Measurements from ENCODE around the gene TRIM8. TPM values are rescaled to one million over a fixed set of nuclear protein-coding genes. Genes with fewer than 3 reads are reported as not detected.

The TRIM8 gene
- total RNA-seq, 6 experiments from 2014 or later = 34.7 to 99.8 (median 41.2) TPM

DNA sequence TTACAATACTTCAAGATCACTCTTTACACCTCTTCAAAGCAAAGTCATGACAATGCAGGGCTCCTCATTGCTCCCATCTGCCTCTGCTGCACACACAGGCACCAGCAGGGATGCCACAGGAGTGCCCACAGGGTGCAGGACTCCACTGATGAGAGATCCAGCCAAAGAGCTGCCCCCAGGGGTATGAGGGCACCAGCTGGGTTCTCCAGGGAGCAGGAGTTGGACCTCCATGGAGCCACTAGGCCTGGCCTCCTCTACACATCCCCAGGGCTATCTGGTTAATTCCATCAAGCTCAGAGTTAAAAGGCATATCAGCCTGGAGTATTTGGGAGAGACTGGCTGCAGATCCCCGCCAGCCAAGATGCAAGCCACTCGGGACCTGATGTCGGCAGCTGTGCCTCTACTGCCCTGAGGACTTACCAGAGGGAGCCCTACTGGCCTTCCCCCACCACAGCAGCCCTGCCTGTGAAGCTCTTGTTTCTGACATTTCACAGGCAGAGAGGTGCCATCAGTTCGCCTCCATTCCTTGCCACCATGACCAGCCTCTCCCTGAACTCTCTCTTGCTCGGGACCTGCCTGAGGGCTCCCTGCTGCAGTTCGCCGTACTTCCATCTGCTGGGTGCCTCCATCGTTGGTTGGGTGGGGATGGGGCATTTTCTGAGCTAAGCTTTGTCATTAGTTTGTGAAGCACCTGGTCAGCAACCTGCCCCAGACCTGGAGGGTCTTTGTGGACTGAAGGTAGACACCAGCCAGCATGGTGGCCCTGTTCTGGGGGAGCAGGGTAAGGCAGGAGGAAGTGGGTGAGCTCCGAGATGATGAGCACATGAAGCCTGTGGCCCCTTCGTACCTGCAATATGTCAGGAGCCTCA lies 12.5 kb upstream of the TRIM8 start:
- Histone ChIP-seq H3K9me3 (no peaks in the 10 kb centered on the region), H3K36me3 (no peaks in the 10 kb centered on the region), H3K27me3 (no peaks in the 10 kb centered on the region), H3K4me3 (no peak overlapping the region), H3K4me1 (peaks cover 0 to 24% (median 8%) of the 10 kb centered on the region in 4 donors), H3K27ac (peak overlapping the region in 2 of 3 donors; percentile 37 to 66)
- TF ChIP-seq, protein P1, sequence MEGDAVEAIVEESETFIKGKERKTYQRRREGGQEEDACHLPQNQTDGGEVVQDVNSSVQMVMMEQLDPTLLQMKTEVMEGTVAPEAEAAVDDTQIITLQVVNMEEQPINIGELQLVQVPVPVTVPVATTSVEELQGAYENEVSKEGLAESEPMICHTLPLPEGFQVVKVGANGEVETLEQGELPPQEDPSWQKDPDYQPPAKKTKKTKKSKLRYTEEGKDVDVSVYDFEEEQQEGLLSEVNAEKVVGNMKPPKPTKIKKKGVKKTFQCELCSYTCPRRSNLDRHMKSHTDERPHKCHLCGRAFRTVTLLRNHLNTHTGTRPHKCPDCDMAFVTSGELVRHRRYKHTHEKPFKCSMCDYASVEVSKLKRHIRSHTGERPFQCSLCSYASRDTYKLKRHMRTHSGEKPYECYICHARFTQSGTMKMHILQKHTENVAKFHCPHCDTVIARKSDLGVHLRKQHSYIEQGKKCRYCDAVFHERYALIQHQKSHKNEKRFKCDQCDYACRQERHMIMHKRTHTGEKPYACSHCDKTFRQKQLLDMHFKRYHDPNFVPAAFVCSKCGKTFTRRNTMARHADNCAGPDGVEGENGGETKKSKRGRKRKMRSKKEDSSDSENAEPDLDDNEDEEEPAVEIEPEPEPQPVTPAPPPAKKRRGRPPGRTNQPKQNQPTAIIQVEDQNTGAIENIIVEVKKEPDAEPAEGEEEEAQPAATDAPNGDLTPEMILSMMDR (IDR thresholded peaks at IDR 0.05) = no peak
- TF ChIP-seq POLR2A (IDR thresholded peaks at IDR 0.05) = no peak
- DNase-seq (peak in 1 of 3 donors; percentile 37), ATAC-seq (no peak)
- WGBS (ENCODE audit: insufficient coverage, low coverage, low lambda C conversion rate, missing lambda C conversion rate) = 94% methylated on average over 3 of the region's 10 CpGs
- intact Hi-C loops (cut with DNase I) = no loop called here

DNA sequence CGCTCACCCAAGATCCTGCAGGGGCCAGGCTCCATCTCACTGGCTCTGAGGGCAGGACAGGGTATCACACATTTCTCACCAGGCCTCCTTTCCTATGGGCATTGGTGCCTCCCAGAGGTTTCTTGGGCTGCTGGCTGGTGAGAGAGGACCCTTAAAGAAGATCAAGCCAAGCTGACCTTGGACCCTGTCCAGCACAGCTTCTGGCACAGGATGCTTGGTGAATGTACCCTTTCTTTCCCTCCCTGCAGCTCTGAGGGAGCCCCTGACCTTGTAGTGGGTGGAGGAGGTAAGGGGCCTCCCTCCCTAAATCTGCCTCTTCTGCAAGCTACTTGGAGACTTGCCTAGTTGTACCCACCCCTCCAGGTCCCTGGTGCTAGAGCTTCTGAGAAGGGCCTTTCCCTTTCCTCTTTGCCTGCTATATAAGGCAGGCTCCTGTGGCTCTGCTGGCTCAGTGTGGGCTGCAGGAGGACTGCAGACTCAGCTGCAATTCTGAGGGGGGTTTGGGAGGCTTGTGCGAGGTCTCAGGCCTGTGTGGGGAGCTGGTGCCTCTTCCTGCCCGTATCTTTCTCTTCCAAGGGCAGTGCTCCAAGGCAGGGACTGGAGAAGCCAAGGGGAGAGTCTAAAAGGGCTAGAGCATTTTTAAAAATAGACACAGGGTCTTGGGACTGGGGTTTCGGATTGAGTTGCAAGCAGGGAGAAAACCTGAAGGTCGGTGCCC lies 11.7 kb upstream of the TRIM8 start:
- peak; percentile 1 to 18 (median 4) for ATAC-seq
- H3K4me1 ChIP-seq = peaks cover 0 to 16% (median 5%) of the 10 kb centered on the region in 4 donors
- intact Hi-C loops (cut with DNase I) = no loop called here
- no peaks in the 10 kb centered on the region for H3K27me3 ChIP-seq
- peak overlapping the region in 2 of 3 donors; percentile 37 to 66 for H3K27ac ChIP-seq
- DNase-seq = peak in 1 of 3 donors; percentile 29
- H3K4me3 ChIP-seq = no peak overlapping the region
- 61% methylated on average over 3 of the region's 5 CpGs for WGBS (ENCODE audit: insufficient coverage, low coverage, low lambda C conversion rate, missing lambda C conversion rate)
- H3K36me3 ChIP-seq = no peaks in the 10 kb centered on the region
- H3K9me3 ChIP-seq = no peaks in the 10 kb centered on the region
- TF ChIP-seq, protein P1 (IDR thresholded peaks at IDR 0.05) = no peak
- no peak for TF ChIP-seq POLR2A (IDR thresholded peaks at IDR 0.05)

DNA sequence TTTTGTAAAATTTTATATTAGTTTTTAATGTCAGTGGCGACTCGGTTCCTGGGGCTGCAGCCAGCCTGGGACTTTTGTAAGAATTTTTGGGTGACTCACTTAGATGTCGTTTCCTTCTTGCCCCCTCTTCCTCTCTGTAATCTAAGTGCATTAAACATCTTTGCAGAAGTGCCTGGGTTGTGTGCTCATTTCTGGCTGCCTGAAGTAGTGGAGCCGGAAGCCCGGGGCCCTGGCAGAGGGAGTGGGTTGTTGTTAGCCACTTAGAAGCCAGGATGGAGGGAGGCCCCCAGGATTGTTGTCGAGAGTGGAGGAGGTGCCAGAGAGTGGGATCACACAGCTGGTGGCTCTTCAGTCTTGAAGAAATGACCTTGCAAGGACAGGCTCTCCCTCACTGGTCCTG lies 11.0 kb upstream of the TRIM8 start:
- H3K27me3 ChIP-seq = no peaks in the 10 kb centered on the region
- ATAC-seq (peak; percentile 49 to 68 (median 58)), DNase-seq (peak in 1 of 3 donors; percentile 56)
- no peak overlapping the region for H3K4me3 ChIP-seq
- TF ChIP-seq POLR2A (IDR thresholded peaks at IDR 0.05) = no peak
- TF ChIP-seq, protein P1 (IDR thresholded peaks at IDR 0.05) = no peak
- peak overlapping the region in 2 of 3 donors; percentile 37 to 59 for H3K27ac ChIP-seq
- peaks cover 0 to 9% (median 1%) of the 10 kb centered on the region in 4 donors for H3K4me1 ChIP-seq
- 55% methylated on average over 5 of the region's 6 CpGs for WGBS (ENCODE audit: insufficient coverage, low coverage, low lambda C conversion rate, missing lambda C conversion rate)
- H3K36me3 ChIP-seq = no peaks in the 10 kb centered on the region
- intact Hi-C loops (cut with DNase I) = no loop called here
- H3K9me3 ChIP-seq = no peaks in the 10 kb centered on the region

DNA sequence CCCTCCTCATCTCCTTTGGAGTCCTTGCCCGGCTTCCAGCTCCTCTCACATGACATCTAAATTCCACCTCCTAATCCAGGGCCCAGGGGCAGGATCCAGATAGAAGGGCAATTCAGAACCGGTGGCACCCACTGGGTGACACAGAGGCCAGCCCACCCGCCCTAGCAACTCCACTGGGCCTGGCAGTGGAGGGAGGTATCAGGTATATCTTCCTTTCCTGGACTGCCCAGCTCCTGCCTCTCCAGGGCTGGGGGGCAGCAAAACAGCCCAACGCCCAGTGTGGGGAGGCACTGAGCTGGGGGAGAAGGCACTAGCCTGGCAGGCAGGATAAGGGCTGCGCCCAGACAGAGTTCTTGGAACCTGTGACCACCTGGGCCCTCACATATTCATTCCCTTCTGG lies 10.4 kb upstream of the TRIM8 start:
- Histone ChIP-seq H3K9me3 (no peaks in the 10 kb centered on the region), H3K36me3 (no peaks in the 10 kb centered on the region), H3K27ac (peak overlapping the region in 2 of 3 donors; percentile 37 to 59), H3K4me1 (peaks cover 0 to 6% (median 0%) of the 10 kb centered on the region in 4 donors), H3K27me3 (no peaks in the 10 kb centered on the region), H3K4me3 (no peak overlapping the region)
- intact Hi-C loops (cut with DNase I) = no loop called here
- no peak for TF ChIP-seq POLR2A (IDR thresholded peaks at IDR 0.05)
- TF ChIP-seq, protein P1 (IDR thresholded peaks at IDR 0.05) = no peak
- WGBS (ENCODE audit: insufficient coverage, low coverage, low lambda C conversion rate, missing lambda C conversion rate) = 84% methylated on average over 3 of the region's 5 CpGs
- ATAC-seq = no peak
- peak in 2 of 3 donors; percentile 22 to 24 for DNase-seq
